HG03097 (cell line): ENCODE results near the gene LRRC8D.
"Not testable (repeated sequence)": the region's sequence is repeated elsewhere in the genome, so short reads cannot be mapped to it uniquely, and the experiment has no call there.

Source experiments
- ATAC-seq: cut with Tn5 transposase; IDR thresholded peaks from one replicate; pipeline ENCODE4 v1.9.1; 2021; ENCODE audit not compliant: unreplicated experiment, low FRiP score

The LRRC8D gene

GRCh38 chr1:89982846-89983245 is 162.0 kb downstream of the LRRC8D start:
- ATAC-seq = not testable (repeated sequence)

- not testable (repeated sequence) for ATAC-seq
These were observed 163.8 kb downstream of the LRRC8D start for GRCh38 chr1:89984564-89985116.

DNA sequence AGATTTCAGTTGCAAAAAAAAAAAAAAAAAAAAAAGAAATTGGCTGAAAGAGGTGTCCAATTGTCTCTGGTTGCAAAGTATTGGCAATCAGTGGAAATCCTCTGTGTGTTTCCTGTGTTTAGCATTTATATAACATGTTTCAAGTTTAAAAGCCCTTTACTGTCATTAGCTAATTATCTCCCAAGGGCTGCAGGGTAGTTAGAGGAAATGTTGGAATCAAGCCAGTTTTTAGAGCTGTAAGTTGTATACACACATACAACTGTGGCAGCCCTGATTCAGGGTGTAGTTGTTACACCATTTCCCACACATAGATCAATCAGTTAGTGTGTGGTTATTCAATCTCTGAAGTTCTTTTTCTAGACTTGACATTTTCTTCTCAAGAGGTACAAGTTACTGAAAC is 165.2 kb downstream of the LRRC8D start:
- no peak for ATAC-seq
